Activated naive CD4-positive, alpha-beta T cell treated with anti-CD3 and anti-CD28 coated beads, Interleukin-2, amount 50 U/mL, for 16 hours (primary cell): ENCODE measurements around the gene ST14.

Source experiments
- DNase-seq: peaks from one replicate; pipeline ENCODE4 v3.0.0-alpha.2; 2020

The ST14 gene

GRCh38 chr11:130137999-130138398, 21.6 kb upstream of the ST14 start:
- no peak for DNase-seq

GRCh38 chr11:130139401-130139800, 20.2 kb upstream of the ST14 start:
- DNase-seq, result no peak

- no peak for DNase-seq
These were observed 17.8 kb upstream of the ST14 start for GRCh38 chr11:130141561-130142341.

GRCh38 chr11:130144141-130144540, 15.4 kb upstream of the ST14 start:
- DNase-seq, result no peak

- no peak for DNase-seq
These were observed 14.7 kb upstream of the ST14 start for GRCh38 chr11:130144861-130145281.

- no peak for DNase-seq
These were observed 14.2 kb upstream of the ST14 start for GRCh38 chr11:130145311-130145812.

GRCh38 chr11:130145975-130146776, 13.4 kb upstream of the ST14 start:
- DNase-seq, result no peak

GRCh38 chr11:130146796-130147195, 12.8 kb upstream of the ST14 start:
- DNase-seq, result no peak

- DNase-seq, result no peak
These were observed 10.7 kb upstream of the ST14 start for GRCh38 chr11:130148796-130149326.

- no peak for DNase-seq
These were observed 8.8 kb upstream of the ST14 start for GRCh38 chr11:130150790-130151189.

GRCh38 chr11:130151196-130151595, 8.4 kb upstream of the ST14 start:
- no peak for DNase-seq

- DNase-seq, result no peak
These were observed 3.2 kb upstream of the ST14 start for GRCh38 chr11:130156108-130157022.

- DNase-seq, result no peak
These were observed 2.5 kb upstream of the ST14 start for GRCh38 chr11:130157101-130157500.

- DNase-seq, result no peak
These were observed 1.7 kb upstream of the ST14 start for GRCh38 chr11:130157840-130158239.

GRCh38 chr11:130159139-130159538, 443 bp upstream of the ST14 start:
- DNase-seq, result no peak

GRCh38 chr11:130160498-130161155, 1.0 kb downstream of the ST14 start:
- no peak for DNase-seq

GRCh38 chr11:130161441-130162145, 2.0 kb downstream of the ST14 start:
- no peak for DNase-seq

GRCh38 chr11:130162733-130163132, 3.2 kb downstream of the ST14 start:
- DNase-seq, result no peak

GRCh38 chr11:130163346-130164220, 4.0 kb downstream of the ST14 start:
- no peak for DNase-seq

- DNase-seq, result no peak
These were observed 4.6 kb downstream of the ST14 start for GRCh38 chr11:130164221-130164570.
